SK-N-SH treated with all-trans-retinoic acid at 6 μM for 48 hours (cell line): ENCODE results near the gene NUP43.

Source experiments
- ARNTL ChIP-seq: fragments of 450-650 bp; formaldehyde crosslinking; IDR thresholded peaks from 2 replicates; pipeline ENCODE4 v1.5.0; 2020; ENCODE audit warnings: low read depth, mild to moderate bottlenecking, moderate library complexity, borderline replicate concordance
- BACH2 ChIP-seq: fragments of 250-450 bp; sonication (Bioruptor Pico); IDR thresholded peaks from 2 replicates; pipeline ENCODE4 v1.9.0; 2021; ENCODE audit warnings: mild to moderate bottlenecking, borderline replicate concordance
- CREB5 ChIP-seq: fragments of 250-450 bp; sonication (Bioruptor Pico); IDR thresholded peaks from 2 replicates; pipeline ENCODE4 v1.5.1; 2020; ENCODE audit warnings: low read depth, mild to moderate bottlenecking, moderate library complexity
- ESRRG ChIP-seq: fragments of 250-450 bp; sonication (Bioruptor Pico); IDR thresholded peaks from 2 replicates; pipeline ENCODE4 v1.6.1; 2021; ENCODE audit warnings: mild to moderate bottlenecking
- GLIS3 ChIP-seq: fragments of 250-450 bp; sonication (Bioruptor Pico); IDR thresholded peaks from 2 replicates; pipeline ENCODE4 v1.5.0; 2020; ENCODE audit warnings: mild to moderate bottlenecking, moderate library complexity
- RARB ChIP-seq: fragments of 250-450 bp; sonication (Bioruptor Pico); IDR thresholded peaks from 2 replicates; pipeline ENCODE4 v1.8.0; 2021; ENCODE audit warnings: mild to moderate bottlenecking, moderate library complexity
- TCF4 ChIP-seq: fragments of 250-450 bp; sonication (Bioruptor Pico); IDR thresholded peaks from 2 replicates; pipeline ENCODE4 v1.8.0; 2021; ENCODE audit warnings: mild to moderate bottlenecking, moderate library complexity, borderline replicate concordance
- TOX ChIP-seq: fragments of 250-450 bp; sonication (Bioruptor Pico); IDR thresholded peaks from 2 replicates; pipeline ENCODE4 v1.8.0; 2021; ENCODE audit warnings: mild to moderate bottlenecking, moderate library complexity, borderline replicate concordance
- ZFP3 ChIP-seq: fragments of 250-450 bp; sonication (Bioruptor Pico); IDR thresholded peaks from 2 replicates; pipeline ENCODE4 v1.5.0; 2020; ENCODE audit warnings: mild to moderate bottlenecking, moderate library complexity
- ZFP30 ChIP-seq: fragments of 450-650 bp; formaldehyde crosslinking; IDR thresholded peaks from 2 replicates; pipeline ENCODE4 v1.5.0; 2022; ENCODE audit warnings: mild to moderate bottlenecking, moderate library complexity
- ZNF565 ChIP-seq: fragments of 450-650 bp; formaldehyde crosslinking; conservative IDR thresholded peaks from 2 replicates; pipeline ENCODE4 v1.5.0; 2020; ENCODE audit warnings: low read depth, mild to moderate bottlenecking, moderate library complexity
- ZNF70 ChIP-seq: fragments of 450-650 bp; formaldehyde crosslinking; IDR thresholded peaks from 2 replicates; pipeline ENCODE4 v1.5.0; 2020; ENCODE audit warnings: mild to moderate bottlenecking, moderate library complexity
- TF ChIP-seq, protein P1 (sequence below): fragments of 250-450 bp; sonication (Bioruptor Pico); IDR thresholded peaks from 2 replicates; pipeline ENCODE4 v1.8.0; 2020; ENCODE audit warnings: mild to moderate bottlenecking, moderate library complexity, borderline replicate concordance

- TF ChIP-seq RARB (no peak), ZNF565 (CRISPR knock-in tag) (no peak), TCF4 (no peak), ESRRG (CRISPR knock-in tag) (no peak), TOX (CRISPR knock-in tag) (no peak), ZFP30 (no peak), BACH2 (CRISPR knock-in tag) (no peak), ARNTL (CRISPR knock-in tag) (no peak), GLIS3 (CRISPR knock-in tag) (no peak), CREB5 (no peak), ZFP3 (CRISPR knock-in tag) (no peak), ZNF70 (CRISPR knock-in tag) (no peak)
- TF ChIP-seq, protein P1, sequence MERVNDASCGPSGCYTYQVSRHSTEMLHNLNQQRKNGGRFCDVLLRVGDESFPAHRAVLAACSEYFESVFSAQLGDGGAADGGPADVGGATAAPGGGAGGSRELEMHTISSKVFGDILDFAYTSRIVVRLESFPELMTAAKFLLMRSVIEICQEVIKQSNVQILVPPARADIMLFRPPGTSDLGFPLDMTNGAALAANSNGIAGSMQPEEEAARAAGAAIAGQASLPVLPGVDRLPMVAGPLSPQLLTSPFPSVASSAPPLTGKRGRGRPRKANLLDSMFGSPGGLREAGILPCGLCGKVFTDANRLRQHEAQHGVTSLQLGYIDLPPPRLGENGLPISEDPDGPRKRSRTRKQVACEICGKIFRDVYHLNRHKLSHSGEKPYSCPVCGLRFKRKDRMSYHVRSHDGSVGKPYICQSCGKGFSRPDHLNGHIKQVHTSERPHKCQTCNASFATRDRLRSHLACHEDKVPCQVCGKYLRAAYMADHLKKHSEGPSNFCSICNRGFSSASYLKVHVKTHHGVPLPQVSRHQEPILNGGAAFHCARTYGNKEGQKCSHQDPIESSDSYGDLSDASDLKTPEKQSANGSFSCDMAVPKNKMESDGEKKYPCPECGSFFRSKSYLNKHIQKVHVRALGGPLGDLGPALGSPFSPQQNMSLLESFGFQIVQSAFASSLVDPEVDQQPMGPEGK (CRISPR knock-in tag) = no peak
Observed at GRCh38 chr6:149723771-149724417, 22.4 kb downstream of the NUP43 start.
